Measurements from ENCODE around the gene PIR.

DNA sequence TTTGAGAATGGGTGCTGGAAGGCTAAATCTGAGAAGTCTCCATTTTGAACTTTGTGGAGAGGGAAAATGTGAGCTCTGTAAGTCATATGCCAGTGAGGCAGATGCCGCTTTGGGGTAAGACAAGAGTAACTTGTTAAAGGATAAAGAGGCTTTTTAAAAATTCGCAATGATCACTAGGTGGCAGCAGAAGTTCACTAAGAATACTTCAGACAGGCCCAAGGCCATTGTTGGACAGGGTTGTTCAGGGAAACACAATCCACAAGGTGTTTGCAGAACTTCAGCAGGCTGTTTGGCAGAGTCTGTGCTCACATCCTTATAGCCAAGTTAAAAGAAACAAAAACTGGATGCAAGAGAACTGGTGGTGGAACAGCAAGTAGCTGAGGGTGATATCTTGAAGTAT is 144.1 kb downstream of the PIR start:
- peak; percentile 69 for TF ChIP-seq CTCF (IDR thresholded peaks at IDR 0.05)
- TF ChIP-seq ZFX (IDR thresholded peaks at IDR 0.05; ENCODE audit: borderline replicate concordance): no peak

Data from 22Rv1 (cell line).